Vagina (tissue), 2 donors: ENCODE results near the gene MCIDAS. TPM values are rescaled to one million over a fixed set of nuclear protein-coding genes. Genes with fewer than 3 reads are reported as not detected.

ENCODE experiments used
- DNase-seq, 2 donors: peaks; one replicate each; pipeline ENCODE4 v3.0.0-alpha.2; 2017; ENCODE audit errors: extremely low spot score in 2 of 2
- H3K27ac ChIP-seq: fragments of 200-600 bp; sonication (generic); one replicate; pipeline ENCODE4 v1.5.1; 2019
- H3K27me3 ChIP-seq: fragments of 200-600 bp; sonication (generic); one replicate; pipeline ENCODE4 v1.5.1; 2019
- H3K36me3 ChIP-seq, 2 donors: fragments of 200-600 bp; sonication (generic); one replicate each; pipeline ENCODE4 v1.5.1; 2017 to 2019
- H3K4me1 ChIP-seq: fragments of 200-600 bp; sonication (generic); one replicate; pipeline ENCODE4 v1.5.1; 2019
- H3K4me3 ChIP-seq, 2 donors: fragments of 200-600 bp; sonication (generic); 1 replicate in 1 of 2; 2 replicates in 1 of 2; pipeline ENCODE4 v1.5.1; 2016 to 2019
- H3K9me3 ChIP-seq: fragments of 200-600 bp; sonication (generic); one replicate; pipeline ENCODE4 v1.5.1; 2019
- POLR2A ChIP-seq, 2 donors: fragments of 450-650 bp; IDR thresholded peaks; one replicate each; pipeline ENCODE4 v1.6.1; 2017; ENCODE audit warnings: antibody characterized with exemption in 2 of 2, mild to moderate bottlenecking in 2 of 2, moderate library complexity in 2 of 2
- POLR2AphosphoS5 ChIP-seq, 2 donors: sonication (generic); formaldehyde crosslinking; IDR thresholded peaks; one replicate each; pipeline ENCODE4 v1.9.0; 2017; ENCODE audit warnings: antibody characterized with exemption in 2 of 2, mild to moderate bottlenecking in 2 of 2, low read depth in 1 of 2; ENCODE audit not compliant: insufficient read depth in 1 of 2
- intact Hi-C: fragments of 100-400 bp; cut with DNase I; formaldehyde crosslinking; loops from one replicate; pipeline ENCODE4 v1.15.1; 2023
- total RNA-seq: library from RNA; depleted of rRNA; stranded (reverse); fragments of >200 nt; gene quantifications from one replicate; pipeline ENCODE4 v1.2.3, GENCODE V29; 2016
- TF ChIP-seq, protein P1 (sequence below), 3 experiments: fragments of 450-650 bp in 2 of 3; fragments of 200-600 bp in 1 of 3; sonication (generic) in 1 of 3; IDR thresholded peaks; one replicate each; pipeline ENCODE4 v1.5.1; 2017 to 2019; ENCODE audit warnings: antibody characterized with exemption in 3 of 3, mild to moderate bottlenecking in 2 of 3, moderate library complexity in 2 of 3

Gene MCIDAS
- total RNA-seq, 1 donor from 2014 or later, result not detected

DNA sequence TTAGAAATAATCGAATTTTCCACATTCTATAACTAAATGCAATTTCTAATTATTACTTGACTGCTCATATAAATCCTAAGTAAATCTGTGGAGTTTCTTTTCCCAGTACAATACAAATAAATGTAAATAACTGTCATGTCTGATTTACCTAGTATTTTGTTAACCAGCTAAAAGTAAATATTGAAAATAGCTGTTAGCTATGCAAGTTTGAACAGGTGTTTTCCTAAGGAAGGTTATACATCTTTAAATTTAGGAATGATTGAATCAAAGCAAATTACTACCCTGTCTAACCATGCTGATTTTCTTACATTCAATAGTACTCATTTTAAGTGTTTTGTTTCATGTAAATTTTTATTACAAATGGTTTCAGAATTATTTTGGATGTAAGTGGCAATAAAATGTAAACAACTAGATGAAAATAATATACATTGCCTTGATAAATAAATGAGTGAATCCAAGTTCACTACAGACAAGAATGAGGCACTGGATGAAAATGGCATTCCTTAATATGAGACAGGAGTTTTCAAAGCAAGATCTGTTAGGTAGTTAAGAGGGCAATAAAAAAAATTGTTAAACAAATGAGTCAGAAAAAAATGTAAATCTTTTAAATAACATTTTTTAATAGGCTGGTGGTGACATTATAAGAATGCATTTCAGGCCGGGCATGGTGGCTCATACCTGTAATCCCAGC is 15.8 kb downstream of the MCIDAS start:
- intact Hi-C loops, result no loop called here

GRCh38 chr5:55205001-55205400 is 22.1 kb downstream of the MCIDAS start:
- intact Hi-C loops, result no loop called here
- no peak for DNase-seq
- Histone ChIP-seq H3K36me3 (no peaks in the 10 kb centered on the region), H3K27ac (no peak overlapping the region), H3K27me3 (no peaks in the 10 kb centered on the region), H3K4me3 (no peak overlapping the region), H3K9me3 (no peaks in the 10 kb centered on the region), H3K4me1 (no peaks in the 10 kb centered on the region)
- no peak for TF ChIP-seq POLR2A (IDR thresholded peaks at IDR 0.05)
- TF ChIP-seq POLR2AphosphoS5 (IDR thresholded peaks at IDR 0.05; ENCODE audit: insufficient read depth in 1 of 2, low read depth in 1 of 2), result no peak
- TF ChIP-seq, protein P1, sequence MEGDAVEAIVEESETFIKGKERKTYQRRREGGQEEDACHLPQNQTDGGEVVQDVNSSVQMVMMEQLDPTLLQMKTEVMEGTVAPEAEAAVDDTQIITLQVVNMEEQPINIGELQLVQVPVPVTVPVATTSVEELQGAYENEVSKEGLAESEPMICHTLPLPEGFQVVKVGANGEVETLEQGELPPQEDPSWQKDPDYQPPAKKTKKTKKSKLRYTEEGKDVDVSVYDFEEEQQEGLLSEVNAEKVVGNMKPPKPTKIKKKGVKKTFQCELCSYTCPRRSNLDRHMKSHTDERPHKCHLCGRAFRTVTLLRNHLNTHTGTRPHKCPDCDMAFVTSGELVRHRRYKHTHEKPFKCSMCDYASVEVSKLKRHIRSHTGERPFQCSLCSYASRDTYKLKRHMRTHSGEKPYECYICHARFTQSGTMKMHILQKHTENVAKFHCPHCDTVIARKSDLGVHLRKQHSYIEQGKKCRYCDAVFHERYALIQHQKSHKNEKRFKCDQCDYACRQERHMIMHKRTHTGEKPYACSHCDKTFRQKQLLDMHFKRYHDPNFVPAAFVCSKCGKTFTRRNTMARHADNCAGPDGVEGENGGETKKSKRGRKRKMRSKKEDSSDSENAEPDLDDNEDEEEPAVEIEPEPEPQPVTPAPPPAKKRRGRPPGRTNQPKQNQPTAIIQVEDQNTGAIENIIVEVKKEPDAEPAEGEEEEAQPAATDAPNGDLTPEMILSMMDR (IDR thresholded peaks at IDR 0.05), result no peak

More for the DNA sequence above, 15.8 kb downstream of the MCIDAS start:
- Histone ChIP-seq H3K9me3 (no peaks in the 10 kb centered on the region), H3K4me3 (no peak overlapping the region), H3K36me3 (no peaks in the 10 kb centered on the region), H3K27ac (no peak overlapping the region), H3K27me3 (no peaks in the 10 kb centered on the region), H3K4me1 (no peaks in the 10 kb centered on the region)
- DNase-seq, result no peak
- TF ChIP-seq POLR2AphosphoS5 (IDR thresholded peaks at IDR 0.05; ENCODE audit: insufficient read depth in 1 of 2, low read depth in 1 of 2), result no peak
- no peak for TF ChIP-seq POLR2A (IDR thresholded peaks at IDR 0.05)

DNA sequence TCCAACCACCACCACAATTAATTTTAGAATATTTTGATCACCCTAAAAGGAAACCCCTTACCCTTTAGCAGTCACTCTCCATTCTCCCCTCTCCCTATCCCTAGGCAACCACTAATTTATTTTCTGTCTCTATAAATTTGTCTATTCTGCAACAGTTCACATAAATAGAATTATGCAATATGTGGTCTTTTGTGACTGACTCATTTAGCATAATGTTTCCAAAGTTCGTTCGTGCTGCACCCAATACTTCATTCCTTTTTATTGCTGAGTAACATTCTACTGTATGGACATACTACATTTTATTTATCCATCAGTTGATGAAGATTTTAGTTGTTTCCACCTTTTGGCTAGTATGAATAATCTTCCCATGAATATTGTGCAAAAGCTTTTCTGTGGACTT is 36.0 kb downstream of the MCIDAS start:
- intact Hi-C loops, result no loop called here
- no peak overlapping the region for H3K4me3 ChIP-seq
- TF ChIP-seq POLR2AphosphoS5 (IDR thresholded peaks at IDR 0.05; ENCODE audit: insufficient read depth in 1 of 2, low read depth in 1 of 2) (no peak), POLR2A (IDR thresholded peaks at IDR 0.05) (no peak)
- TF ChIP-seq, protein P1 (IDR thresholded peaks at IDR 0.05), result no peak
- no peaks in the 10 kb centered on the region for H3K36me3 ChIP-seq
- no peaks in the 10 kb centered on the region for H3K27me3 ChIP-seq
- no peak for DNase-seq
- no peaks in the 10 kb centered on the region for H3K9me3 ChIP-seq
- H3K4me1 ChIP-seq, result no peaks in the 10 kb centered on the region
- no peak overlapping the region for H3K27ac ChIP-seq

GRCh38 chr5:55188656-55189540 is 38.2 kb downstream of the MCIDAS start:
- H3K9me3 ChIP-seq, result no peaks in the 10 kb centered on the region
- H3K27ac ChIP-seq, result no peak overlapping the region
- H3K4me1 ChIP-seq, result no peaks in the 10 kb centered on the region
- TF ChIP-seq, protein P1 (IDR thresholded peaks at IDR 0.05), result no peak
- TF ChIP-seq POLR2A (IDR thresholded peaks at IDR 0.05) (no peak), POLR2AphosphoS5 (IDR thresholded peaks at IDR 0.05; ENCODE audit: insufficient read depth in 1 of 2, low read depth in 1 of 2) (no peak)
- H3K4me3 ChIP-seq, result no peak overlapping the region
- no peak for DNase-seq
- no peaks in the 10 kb centered on the region for H3K27me3 ChIP-seq
- H3K36me3 ChIP-seq, result no peaks in the 10 kb centered on the region
- intact Hi-C loops, result no loop called here

DNA sequence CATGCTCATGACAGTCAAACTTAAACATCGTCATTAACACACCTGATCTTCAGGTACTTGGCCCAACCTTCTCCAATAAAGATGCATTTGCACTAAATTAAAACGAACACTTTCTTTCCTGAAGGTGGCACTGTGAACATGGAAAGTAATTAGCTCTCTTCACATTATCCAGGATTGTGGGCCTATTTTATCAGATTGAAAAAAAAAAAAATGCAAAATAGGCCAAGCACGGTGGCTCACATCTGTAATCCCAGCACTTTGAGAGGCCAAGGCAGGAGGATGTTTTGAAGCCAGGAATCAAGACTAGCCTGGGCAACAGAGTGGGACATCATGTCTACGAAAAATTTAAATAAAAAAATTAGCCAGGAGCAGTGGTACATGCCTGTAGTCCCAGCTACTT is 39.7 kb downstream of the MCIDAS start:
- Histone ChIP-seq H3K4me3 (no peak overlapping the region), H3K4me1 (no peaks in the 10 kb centered on the region), H3K9me3 (no peaks in the 10 kb centered on the region), H3K36me3 (no peaks in the 10 kb centered on the region), H3K27me3 (no peaks in the 10 kb centered on the region), H3K27ac (no peak overlapping the region)
- intact Hi-C loops, result no loop called here
- TF ChIP-seq, protein P1 (IDR thresholded peaks at IDR 0.05), result no peak
- TF ChIP-seq POLR2A (IDR thresholded peaks at IDR 0.05) (no peak), POLR2AphosphoS5 (IDR thresholded peaks at IDR 0.05; ENCODE audit: insufficient read depth in 1 of 2, low read depth in 1 of 2) (no peak)
- no peak for DNase-seq
